ENCODE data around the gene MACROD2.

The MACROD2 gene

DNA sequence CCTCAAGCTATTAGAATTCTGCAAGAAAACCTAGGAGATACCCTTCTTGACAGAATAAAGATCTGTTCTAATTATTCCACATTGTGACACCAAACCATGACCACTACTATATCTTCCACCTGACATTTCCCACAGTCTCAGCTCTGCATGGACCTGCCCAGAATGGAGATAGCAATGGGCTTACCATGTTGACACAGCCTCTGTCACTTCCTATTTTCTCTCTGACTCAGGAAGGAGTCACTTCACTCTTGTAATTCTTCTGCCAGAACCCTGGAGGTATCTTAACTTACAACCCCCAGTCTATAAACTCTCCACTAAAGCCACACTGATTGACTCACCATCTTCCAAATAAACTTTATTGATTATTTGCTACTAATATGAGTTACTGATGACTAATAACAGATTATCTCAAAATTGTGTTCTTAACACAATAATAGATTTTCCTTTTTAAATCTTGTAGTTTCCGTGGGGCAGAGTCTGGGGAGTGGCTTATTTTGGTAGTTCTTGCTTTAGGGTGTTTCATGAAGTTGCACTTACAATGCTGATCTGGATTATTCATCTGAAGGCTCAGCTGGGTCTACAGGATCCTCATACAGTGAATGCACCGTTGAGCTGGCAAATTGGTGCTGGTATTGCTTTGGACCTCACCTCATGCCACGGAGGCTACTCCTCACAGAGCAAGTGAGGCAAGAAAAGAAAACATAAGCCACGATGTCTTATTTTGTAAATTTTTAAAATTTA lies 1708.0 kb downstream of the MACROD2 start:
- in situ Hi-C loops (cut with MboI; ENCODE audit: low sequenced_read_pairs, unreplicated experiment): loop anchor here (25.0 kb wide), 2 partner anchors 784 to 1059 kb away; no protein-coding TSS in a partner anchor
- no peak for DNase-seq (ENCODE audit: low spot score)

DNA sequence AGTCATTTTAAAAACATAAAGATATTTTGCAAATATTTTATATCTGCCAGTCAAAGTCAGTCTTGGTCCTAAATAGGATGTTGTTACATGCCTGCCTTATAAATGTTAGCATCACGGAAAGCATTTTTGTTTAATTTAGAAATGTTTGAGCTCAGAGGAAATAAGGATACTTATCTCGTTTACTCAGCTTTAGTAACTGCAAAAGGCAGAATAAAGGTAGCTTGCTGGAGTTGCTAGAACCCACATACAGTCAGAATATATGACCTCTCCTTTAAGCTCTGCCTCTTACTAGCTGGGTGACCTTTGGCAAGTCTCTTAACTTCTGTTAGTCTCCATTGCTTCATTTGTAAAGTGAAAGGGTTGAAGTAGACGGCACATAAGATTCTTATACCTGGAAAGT lies 1710.7 kb downstream of the MACROD2 start:
- TF ChIP-seq, protein P1, sequence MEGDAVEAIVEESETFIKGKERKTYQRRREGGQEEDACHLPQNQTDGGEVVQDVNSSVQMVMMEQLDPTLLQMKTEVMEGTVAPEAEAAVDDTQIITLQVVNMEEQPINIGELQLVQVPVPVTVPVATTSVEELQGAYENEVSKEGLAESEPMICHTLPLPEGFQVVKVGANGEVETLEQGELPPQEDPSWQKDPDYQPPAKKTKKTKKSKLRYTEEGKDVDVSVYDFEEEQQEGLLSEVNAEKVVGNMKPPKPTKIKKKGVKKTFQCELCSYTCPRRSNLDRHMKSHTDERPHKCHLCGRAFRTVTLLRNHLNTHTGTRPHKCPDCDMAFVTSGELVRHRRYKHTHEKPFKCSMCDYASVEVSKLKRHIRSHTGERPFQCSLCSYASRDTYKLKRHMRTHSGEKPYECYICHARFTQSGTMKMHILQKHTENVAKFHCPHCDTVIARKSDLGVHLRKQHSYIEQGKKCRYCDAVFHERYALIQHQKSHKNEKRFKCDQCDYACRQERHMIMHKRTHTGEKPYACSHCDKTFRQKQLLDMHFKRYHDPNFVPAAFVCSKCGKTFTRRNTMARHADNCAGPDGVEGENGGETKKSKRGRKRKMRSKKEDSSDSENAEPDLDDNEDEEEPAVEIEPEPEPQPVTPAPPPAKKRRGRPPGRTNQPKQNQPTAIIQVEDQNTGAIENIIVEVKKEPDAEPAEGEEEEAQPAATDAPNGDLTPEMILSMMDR (IDR thresholded peaks at IDR 0.05; ENCODE audit: borderline replicate concordance, control extremely low read depth, extremely low read depth, insufficient read depth, missing control alignments): no peak
- in situ Hi-C loops (cut with MboI; ENCODE audit: low sequenced_read_pairs, unreplicated experiment): loop anchor here (25.0 kb wide), 2 partner anchors 781 to 1056 kb away; no protein-coding TSS in a partner anchor
- DNase-seq (ENCODE audit: low spot score): no peak

More for the DNA sequence above, 1708.0 kb downstream of the MACROD2 start:
- TF ChIP-seq, protein P1 (IDR thresholded peaks at IDR 0.05; ENCODE audit: borderline replicate concordance, control extremely low read depth, extremely low read depth, insufficient read depth, missing control alignments): no peak

DNA sequence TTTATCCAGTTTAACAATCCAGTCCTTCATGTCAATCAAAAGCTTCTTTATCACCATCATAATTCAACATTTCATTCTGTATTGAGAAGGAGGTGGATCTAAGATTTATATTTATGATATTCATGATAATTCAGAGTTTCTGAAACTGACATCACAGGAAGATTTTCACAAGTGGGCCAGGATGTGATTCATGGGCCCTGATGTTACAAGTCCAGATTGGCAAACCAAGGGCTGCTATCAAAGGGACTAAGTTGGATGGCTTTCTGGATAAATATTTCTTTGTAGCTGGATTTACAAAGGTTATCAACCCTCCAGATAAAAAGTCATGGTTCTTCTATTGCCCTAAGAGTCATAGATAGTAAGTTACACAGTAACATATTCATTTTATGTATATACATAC lies 1711.4 kb downstream of the MACROD2 start:
- TF ChIP-seq, protein P1 (IDR thresholded peaks at IDR 0.05; ENCODE audit: borderline replicate concordance, control extremely low read depth, extremely low read depth, insufficient read depth, missing control alignments): no peak
- no peak for DNase-seq (ENCODE audit: low spot score)
- in situ Hi-C loops (cut with MboI; ENCODE audit: low sequenced_read_pairs, unreplicated experiment): loop anchor here (25.0 kb wide), 2 partner anchors 781 to 1056 kb away; no protein-coding TSS in a partner anchor

DNA sequence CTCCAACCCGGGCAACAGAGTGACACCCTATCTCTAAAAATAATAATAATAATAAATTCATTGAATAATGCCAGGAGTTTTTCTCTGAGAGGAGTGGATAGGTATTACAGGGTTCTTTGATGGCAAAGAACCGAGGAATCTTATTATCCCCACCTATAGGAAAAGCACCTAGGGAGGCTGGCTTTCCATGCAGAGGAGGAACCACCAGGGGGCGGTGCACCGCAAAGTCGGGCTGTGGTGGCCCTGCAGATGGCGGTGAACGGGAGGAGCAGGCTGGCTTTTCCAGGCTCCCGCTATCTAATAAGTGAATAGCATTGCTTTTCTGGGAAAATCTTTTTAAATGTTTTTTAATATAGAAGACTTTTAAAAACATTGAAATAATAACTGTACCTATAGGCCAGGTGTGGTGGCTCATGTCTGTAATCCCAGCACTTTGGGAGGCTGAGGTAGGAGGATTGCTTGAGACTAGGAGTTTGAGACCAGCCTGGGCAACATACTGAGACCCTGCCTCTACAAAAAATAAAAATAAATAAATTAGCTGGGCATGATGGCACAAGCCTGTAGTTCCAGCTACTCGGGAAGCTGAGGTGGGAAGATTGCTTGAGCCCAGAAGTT lies 1713.8 kb downstream of the MACROD2 start:
- in situ Hi-C loops (cut with MboI; ENCODE audit: low sequenced_read_pairs, unreplicated experiment): loop anchor here (25.0 kb wide), 2 partner anchors 778 to 1053 kb away; no protein-coding TSS in a partner anchor
- TF ChIP-seq, protein P1 (IDR thresholded peaks at IDR 0.05; ENCODE audit: borderline replicate concordance, control extremely low read depth, extremely low read depth, insufficient read depth, missing control alignments): peak; percentile 71
- peak; percentile 62 for DNase-seq (ENCODE audit: low spot score)

DNA sequence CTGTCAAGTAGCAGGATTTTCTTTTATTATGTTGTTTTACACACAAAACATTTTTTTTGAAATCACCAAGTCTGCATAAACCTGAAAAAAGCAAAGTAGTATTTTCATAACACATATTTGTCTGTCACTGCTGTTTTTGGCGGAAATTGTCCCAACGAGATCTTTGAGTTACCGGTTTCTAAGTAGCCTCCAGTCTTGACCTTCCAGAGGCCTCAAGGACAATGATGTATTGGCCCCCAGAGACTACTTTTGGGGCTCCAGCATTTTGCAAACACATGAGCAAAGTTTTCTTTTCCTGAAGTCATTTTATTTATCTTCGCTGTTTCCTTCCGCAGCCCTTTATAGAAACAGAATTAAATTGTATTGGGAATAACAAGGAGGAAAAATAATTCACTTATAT lies 1715.3 kb downstream of the MACROD2 start:
- in situ Hi-C loops (cut with MboI; ENCODE audit: low sequenced_read_pairs, unreplicated experiment): loop anchor here (25.0 kb wide), 2 partner anchors 777 to 1052 kb away; no protein-coding TSS in a partner anchor
- no peak for DNase-seq (ENCODE audit: low spot score)
- TF ChIP-seq, protein P1 (IDR thresholded peaks at IDR 0.05; ENCODE audit: borderline replicate concordance, control extremely low read depth, extremely low read depth, insufficient read depth, missing control alignments): no peak

DNA sequence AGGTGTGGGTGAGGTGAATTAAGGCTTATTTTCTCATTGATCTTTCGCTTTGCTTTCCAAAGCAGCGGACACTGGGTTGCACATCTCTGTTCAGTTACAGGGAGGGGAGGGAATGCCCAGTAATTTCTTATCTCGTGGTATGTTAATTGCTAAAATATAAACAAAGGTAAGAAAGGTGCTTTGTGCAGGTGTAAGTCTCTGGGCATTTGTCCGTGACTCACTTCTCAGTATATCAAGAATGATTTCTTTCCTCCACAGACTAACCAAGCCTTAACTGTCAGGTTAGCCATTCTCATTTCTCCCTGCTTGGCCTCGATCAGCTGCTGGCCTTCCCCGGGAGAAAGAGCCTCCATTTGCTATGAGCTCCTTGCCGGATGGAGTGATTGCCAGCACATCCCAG lies 1715.9 kb downstream of the MACROD2 start:
- TF ChIP-seq, protein P1 (IDR thresholded peaks at IDR 0.05; ENCODE audit: borderline replicate concordance, control extremely low read depth, extremely low read depth, insufficient read depth, missing control alignments): no peak
- DNase-seq (ENCODE audit: low spot score): no peak
- in situ Hi-C loops (cut with MboI; ENCODE audit: low sequenced_read_pairs, unreplicated experiment): loop anchor here (25.0 kb wide), 2 partner anchors 776 to 1051 kb away; no protein-coding TSS in a partner anchor

All from GM13976 (cell line).